ENCODE data around the gene CAST.
"Not testable (repeated sequence)": the region's sequence is repeated elsewhere in the genome, so short reads cannot be mapped to it uniquely, and the experiment has no call there.

Gene CAST

DNA sequence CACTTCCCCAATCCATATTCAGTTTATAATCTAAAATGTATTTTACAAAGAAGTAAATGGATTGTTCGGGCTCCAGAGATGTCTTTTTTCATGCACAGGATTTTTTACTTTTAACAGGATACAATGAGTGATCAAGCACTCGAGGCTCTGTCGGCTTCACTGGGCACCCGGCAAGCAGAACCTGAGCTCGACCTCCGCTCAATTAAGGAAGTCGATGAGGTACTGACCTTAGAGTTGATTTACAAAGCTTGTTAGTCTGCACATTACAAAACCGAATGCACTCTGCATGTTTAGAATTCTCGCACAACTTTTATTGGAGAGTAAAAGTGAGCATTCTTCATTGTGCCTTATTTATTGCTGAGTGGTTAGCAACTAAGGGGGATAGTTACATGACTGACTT, 80.4 kb downstream of the CAST start:
- FAIRE-seq (no peak), DNase-seq (ENCODE audit: insufficient read length, low spot score) (no peak)

- FAIRE-seq (peak; percentile 13), DNase-seq (ENCODE audit: insufficient read length, low spot score) (peak; percentile 25)
Observed at GRCh38 chr5:96743065-96743768, 81.0 kb downstream of the CAST start.

- DNase-seq (ENCODE audit: insufficient read length, low spot score) (no peak), FAIRE-seq (no peak)
Observed at GRCh38 chr5:96743805-96744204, 81.6 kb downstream of the CAST start.

DNA sequence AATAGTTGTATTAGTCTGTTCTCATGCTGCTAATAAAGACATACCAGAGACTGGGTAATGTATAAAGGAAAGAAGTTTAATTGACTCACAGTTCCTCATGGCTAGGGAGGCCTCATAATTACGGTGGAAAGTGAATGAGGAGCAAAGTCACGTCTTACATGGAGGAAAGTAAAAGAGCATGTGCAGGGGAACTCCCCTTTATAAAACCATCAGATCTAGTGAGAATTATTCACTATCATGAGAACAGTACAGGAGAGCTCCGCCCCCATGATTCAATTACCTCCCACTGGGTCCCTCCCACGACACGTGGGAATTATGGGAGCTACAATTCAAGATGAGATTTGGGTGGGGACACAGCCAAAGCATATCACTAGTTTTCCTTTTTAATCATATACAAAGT, 82.0 kb downstream of the CAST start:
- not testable (repeated sequence) for FAIRE-seq; DNase-seq (ENCODE audit: insufficient read length, low spot score)

GRCh38 chr5:96745025-96745424, 82.8 kb downstream of the CAST start:
- DNase-seq (ENCODE audit: insufficient read length, low spot score) (no peak), FAIRE-seq (no peak)

DNA sequence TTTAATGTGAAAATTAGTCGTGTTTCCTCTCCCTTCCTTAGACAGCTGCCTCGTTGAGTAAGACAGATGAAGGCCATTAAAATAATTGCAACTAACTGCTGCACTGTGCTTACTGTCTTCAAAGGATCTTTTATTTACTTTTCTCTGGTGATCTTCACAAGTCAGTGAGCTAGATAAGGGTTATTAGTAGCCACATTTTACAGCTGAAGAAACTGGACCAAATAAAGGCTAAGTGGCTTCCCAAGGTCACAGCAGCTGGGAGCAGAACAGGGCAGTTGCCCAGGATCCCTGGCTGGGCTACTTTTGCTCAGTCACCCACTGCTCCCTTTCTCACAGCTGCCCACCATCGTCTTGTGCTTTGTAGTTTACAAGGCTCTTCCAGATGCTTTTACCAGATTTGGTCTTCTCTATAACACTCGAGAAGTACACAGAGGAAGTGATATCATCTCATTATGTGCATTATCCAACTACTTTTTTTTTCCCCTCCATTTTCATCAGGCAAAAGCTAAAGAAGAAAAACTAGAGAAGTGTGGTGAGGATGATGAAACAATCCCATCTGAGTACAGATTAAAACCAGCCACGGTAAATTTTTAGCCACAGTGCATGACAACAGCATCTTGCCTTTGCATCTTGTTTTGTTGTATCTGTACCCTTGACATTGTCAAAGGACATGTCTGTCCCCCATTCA, 83.8 kb downstream of the CAST start:
- FAIRE-seq = no peak
- no peak for DNase-seq (ENCODE audit: insufficient read length, low spot score)

GRCh38 chr5:96747720-96748119, 85.5 kb downstream of the CAST start:
- DNase-seq (ENCODE audit: insufficient read length, low spot score) = no peak
- peak; percentile 4 for FAIRE-seq

GRCh38 chr5:96750110-96750822, 88.1 kb downstream of the CAST start:
- FAIRE-seq (no peak), DNase-seq (ENCODE audit: insufficient read length, low spot score) (no peak)

- no peak for DNase-seq (ENCODE audit: insufficient read length, low spot score)
- no peak for FAIRE-seq
Observed at GRCh38 chr5:96751203-96752169, 89.3 kb downstream of the CAST start.

GRCh38 chr5:96752341-96753016, 90.3 kb downstream of the CAST start:
- DNase-seq (ENCODE audit: insufficient read length, low spot score) (peak; percentile 43), FAIRE-seq (no peak)

DNA sequence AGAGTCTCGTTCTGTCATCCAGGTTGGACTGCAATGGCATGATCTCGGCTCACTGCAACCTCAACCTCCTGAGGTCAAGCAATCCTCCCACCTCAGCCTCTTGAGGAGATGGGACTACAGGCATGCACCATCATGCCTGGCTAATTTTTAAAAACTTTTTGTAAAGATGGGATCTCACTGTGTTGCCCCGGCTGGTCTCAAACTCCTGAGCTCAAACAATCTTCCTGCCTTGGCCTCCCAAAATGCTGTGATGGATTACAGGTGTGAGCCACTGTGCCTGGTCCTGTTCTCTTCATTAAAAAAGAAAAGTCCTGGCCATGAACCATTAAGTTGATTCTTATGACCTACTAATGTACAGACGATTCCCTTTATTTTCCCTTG, 90.8 kb downstream of the CAST start:
- DNase-seq (ENCODE audit: insufficient read length, low spot score) (no peak), FAIRE-seq (no peak)

GRCh38 chr5:96753848-96754247, 91.7 kb downstream of the CAST start:
- no peak for FAIRE-seq
- DNase-seq (ENCODE audit: insufficient read length, low spot score) = no peak

GRCh38 chr5:96755851-96756250, 93.7 kb downstream of the CAST start:
- DNase-seq (ENCODE audit: insufficient read length, low spot score) = no peak
- no peak for FAIRE-seq

- no peak for FAIRE-seq
Observed at GRCh38 chr5:96756985-96757384, 94.8 kb downstream of the CAST start.

GRCh38 chr5:96758621-96759020, 96.4 kb downstream of the CAST start:
- no peak for FAIRE-seq
- DNase-seq (ENCODE audit: insufficient read length, low spot score) = no peak

More at GRCh38 chr5:96756985-96757384, 94.8 kb downstream of the CAST start:
- no peak for DNase-seq (ENCODE audit: insufficient read length, low spot score)

DNA sequence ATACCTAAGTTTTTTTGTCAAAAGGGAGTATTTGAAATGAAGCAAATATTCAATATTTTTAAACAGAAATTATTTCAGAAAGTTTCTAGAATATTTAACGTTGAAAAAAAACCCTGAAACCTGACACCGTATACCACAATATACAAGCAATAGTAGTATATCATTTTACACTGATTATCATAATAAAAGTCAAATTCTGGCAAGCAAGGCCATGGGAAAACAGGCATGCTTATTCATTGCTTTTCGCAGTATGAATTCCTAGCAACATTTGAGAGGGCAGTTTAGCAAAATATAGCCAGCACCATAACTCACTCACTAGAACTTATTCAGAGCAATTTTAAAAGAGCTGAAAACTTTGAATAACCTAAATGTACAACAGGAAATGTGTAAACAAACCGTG, 99.4 kb downstream of the CAST start:
- FAIRE-seq = no peak
- DNase-seq (ENCODE audit: insufficient read length, low spot score) = no peak

DNA sequence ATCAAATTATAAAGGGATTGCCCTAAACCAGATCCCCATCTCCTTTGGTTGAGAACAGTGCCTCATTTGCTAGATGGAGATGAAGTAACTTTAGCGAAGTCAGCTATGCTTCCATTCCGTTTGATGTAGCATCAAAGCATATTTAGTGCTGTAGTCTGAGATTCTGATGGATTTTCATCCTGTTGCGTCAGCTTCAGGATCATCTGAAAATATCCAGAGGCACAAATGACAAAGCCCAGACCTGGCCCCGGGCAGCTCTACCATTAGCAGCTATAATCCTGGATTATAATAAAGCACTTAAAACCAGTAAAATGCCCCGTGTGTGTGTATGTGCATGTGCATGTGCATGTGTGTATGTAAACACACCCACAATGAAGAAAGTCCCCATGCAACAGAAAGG, 100.8 kb downstream of the CAST start:
- no peak for DNase-seq (ENCODE audit: insufficient read length, low spot score)
- no peak for FAIRE-seq

DNA sequence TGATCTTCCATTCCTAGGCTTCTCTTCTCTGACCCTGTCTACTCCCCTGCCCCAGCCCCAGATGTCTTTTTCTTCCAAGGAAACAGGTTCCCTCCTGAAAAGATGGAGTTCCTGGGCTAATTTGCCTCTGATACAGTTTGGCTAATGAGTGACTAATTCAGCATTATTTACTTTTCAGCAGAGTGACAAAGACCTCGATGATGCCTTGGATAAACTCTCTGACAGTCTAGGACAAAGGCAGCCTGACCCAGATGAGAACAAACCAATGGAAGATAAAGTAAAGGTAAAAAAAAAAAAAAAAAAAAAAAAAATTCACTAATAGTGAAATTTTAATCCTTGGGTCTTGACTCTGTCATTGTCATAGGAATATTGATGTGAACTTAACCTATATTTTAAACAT, 102.9 kb downstream of the CAST start:
- DNase-seq (ENCODE audit: insufficient read length, low spot score) (no peak), FAIRE-seq (no peak)

DNA sequence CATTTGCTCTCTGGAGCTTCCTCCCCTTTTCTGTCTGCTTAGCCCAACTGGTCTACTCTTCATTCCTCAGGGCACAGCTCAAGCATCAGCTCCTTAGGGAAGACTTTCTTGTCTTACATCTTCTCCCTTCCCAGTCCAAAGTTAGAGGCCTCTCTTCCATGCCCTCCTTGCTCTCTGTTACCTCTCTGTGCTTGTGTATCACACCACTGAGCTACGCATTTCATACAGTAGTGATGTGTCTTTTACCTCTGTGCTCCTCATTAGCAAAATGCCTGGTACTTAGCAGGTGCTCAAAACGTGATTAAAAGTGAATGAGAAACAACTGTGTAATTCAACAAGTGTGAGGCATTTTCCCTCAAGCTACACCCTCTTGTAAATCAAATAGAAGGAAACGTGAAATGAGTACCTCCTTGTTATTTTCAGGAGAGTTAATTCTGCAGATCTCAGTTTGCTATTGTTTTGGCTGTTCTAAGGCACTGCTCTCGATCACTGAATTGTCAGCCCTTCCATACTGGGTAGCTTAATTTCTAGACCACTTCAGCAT, 106.6 kb downstream of the CAST start:
- no peak for FAIRE-seq
- no peak for DNase-seq (ENCODE audit: insufficient read length, low spot score)

GRCh38 chr5:96771395-96771794, 109.2 kb downstream of the CAST start:
- FAIRE-seq = no peak
- no peak for DNase-seq (ENCODE audit: insufficient read length, low spot score)

Data from HTR-8/SVneo (cell line).